SK-N-SH (cell line): Measurements from ENCODE around the gene RGS11. TPM values are rescaled to one million over a fixed set of nuclear protein-coding genes. Genes with fewer than 3 reads are reported as not detected.

Experiments used
- CTCF ChIA-PET: fragments of 300-600, 350-600 bp; formaldehyde crosslinking; extraction: SDS; loops from one replicate; lab custom pipeline; 2021; lab: Yijun Ruan, JAX
- POLR2A ChIA-PET: fragments of 350-600 bp; sonication (Branson Sonifier 250); formaldehyde crosslinking; extraction: SDS; loops from one replicate; lab custom pipeline; 2020; ENCODE audit warnings: antibody characterized with exemption, inconsistent platforms; lab: Yijun Ruan, JAX
- DNase-seq: peaks from one replicate; pipeline ENCODE4 v3.0.0; 2012
- H2AFZ ChIP-seq: fragments of 200-600 bp; sonication (generic); 2 replicates; pipeline ENCODE4 v1.8.1; 2016; ENCODE audit warnings: antibody characterized with exemption, mild to moderate bottlenecking, low read depth
- H3F3A ChIP-seq: fragments of 200-600 bp; sonication (generic); replicated peaks from 2 replicates; pipeline ENCODE3; 2016; ENCODE audit warnings: antibody characterized with exemption, mild to moderate bottlenecking; ENCODE audit not compliant: insufficient read depth
- H3K27ac ChIP-seq, 2 experiments: fragments of 200-500 bp in 1 of 2; fragments of 200-600 bp in 1 of 2; sonication (Bioruptor generic) in 1 of 2; sonication (generic), shearing (Covaris generic) in 1 of 2; 2 replicates each; pipeline versions ENCODE4 v1.5.1 to v1.6.1; 2014 to 2016; ENCODE audit warnings: low read depth in 2 of 2, inconsistent platforms in 1 of 2, low read length in 1 of 2, mild to moderate bottlenecking in 1 of 2, mixed read lengths in 1 of 2
- H3K27me3 ChIP-seq: fragments of 200-600 bp; sonication (generic), shearing (Covaris generic); 2 replicates; pipeline ENCODE4 v1.6.1; 2016; ENCODE audit warnings: mixed run types; ENCODE audit not compliant: insufficient read depth
- H3K36me3 ChIP-seq, 2 experiments: fragments of 200-500 bp in 1 of 2; fragments of 200-600 bp in 1 of 2; sonication (Bioruptor generic) in 1 of 2; sonication (generic) in 1 of 2; replicated peaks in 1 of 2; 2 replicates each; pipeline versions ENCODE3 to v1.5.1; 2014 to 2016; ENCODE audit warnings: low read length in 1 of 2, mild to moderate bottlenecking in 1 of 2; ENCODE audit not compliant: insufficient read depth in 2 of 2, control insufficient read depth in 1 of 2
- H3K4me1 ChIP-seq, 2 experiments: fragments of 200-500 bp in 1 of 2; fragments of 200-600 bp in 1 of 2; sonication (Bioruptor generic) in 1 of 2; sonication (generic), shearing (Covaris generic) in 1 of 2; 2 replicates each; pipeline versions ENCODE4 v1.5.1 to v1.6.1; 2014 to 2016; ENCODE audit warnings: low read depth in 1 of 2, low read length in 1 of 2, mixed run types in 1 of 2; ENCODE audit not compliant: insufficient read depth in 2 of 2, control insufficient read depth in 1 of 2
- H3K4me2 ChIP-seq: fragments of 200-600 bp; sonication (generic), shearing (Covaris generic); 2 replicates; pipeline ENCODE4 v1.6.1; 2017; ENCODE audit warnings: mixed run types
- H3K4me3 ChIP-seq, 2 experiments: fragments of 200-500 bp in 1 of 2; fragments of 200-600 bp in 1 of 2; sonication (Bioruptor generic) in 1 of 2; sonication (generic), shearing (Covaris generic) in 1 of 2; 2 replicates each; pipeline versions ENCODE4 v1.5.1 to v1.8.1; 2014 to 2016; ENCODE audit warnings: low read depth in 2 of 2, inconsistent platforms in 1 of 2, low read length in 1 of 2, mild to moderate bottlenecking in 1 of 2, mixed read lengths in 1 of 2, moderate library complexity in 1 of 2
- H3K79me2 ChIP-seq: fragments of 200-600 bp; sonication (generic); 2 replicates; pipeline ENCODE4 v1.8.1; 2017; ENCODE audit warnings: mild to moderate bottlenecking; ENCODE audit not compliant: insufficient read depth
- H3K9ac ChIP-seq: fragments of 200-600 bp; sonication (generic); 2 replicates; pipeline ENCODE4 v1.6.1; 2017; ENCODE audit warnings: mixed run types
- H3K9me2 ChIP-seq: fragments of 200-600 bp; sonication (generic); 2 replicates; pipeline ENCODE4 v1.6.1; 2017; ENCODE audit warnings: mixed run types
- H3K9me3 ChIP-seq: fragments of 200-600 bp; sonication (generic); 2 replicates; pipeline ENCODE4 v1.6.1; 2017; ENCODE audit warnings: mixed run types, mild to moderate bottlenecking, moderate library complexity
- H4K20me1 ChIP-seq: fragments of 200-600 bp; sonication (generic); 2 replicates; pipeline ENCODE4 v1.6.1; 2017; ENCODE audit warnings: mild to moderate bottlenecking, mixed run types; ENCODE audit not compliant: insufficient read depth
- CTCF ChIP-seq: fragments of 200-600 bp; sonication (generic); IDR thresholded peaks from 2 replicates; pipeline ENCODE4 v1.6.1; 2017; ENCODE audit warnings: antibody characterized with exemption, mild to moderate bottlenecking, moderate library complexity
- ELF1 ChIP-seq: IDR thresholded peaks from 2 replicates; pipeline ENCODE4 v1.4.0; 2012
- EZH2phosphoT487 ChIP-seq: fragments of 200-600 bp; sonication (generic); IDR thresholded peaks from 2 replicates; pipeline ENCODE4 v1.6.1; 2017; ENCODE audit warnings: low read depth, mixed run types, mild to moderate bottlenecking, antibody characterized with exemption, moderate library complexity, borderline replicate concordance
- GABPA ChIP-seq: IDR thresholded peaks from 2 replicates; pipeline ENCODE4 v1.4.0; 2012; ENCODE audit warnings: low read depth, mild to moderate bottlenecking
- GATA2 ChIP-seq: sonication (generic); formaldehyde crosslinking; IDR thresholded peaks from 2 replicates; pipeline ENCODE4 v1.5.0; 2020; ENCODE audit warnings: mild to moderate bottlenecking, missing genetic modification reagents
- JUND ChIP-seq: IDR thresholded peaks from 2 replicates; pipeline ENCODE4 v1.4.0; 2012
- NFIC ChIP-seq: IDR thresholded peaks from 2 replicates; pipeline ENCODE4 v1.4.0; 2012; ENCODE audit warnings: borderline replicate concordance
- POLR2AphosphoS5 ChIP-seq: IDR thresholded peaks from 2 replicates; pipeline ENCODE4 v1.6.1; 2012; ENCODE audit warnings: low read depth, low read length
- RCOR1 ChIP-seq: fragments of 150-350 bp; IDR thresholded peaks from 2 replicates; pipeline ENCODE4 v1.6.1; 2017; ENCODE audit warnings: antibody characterized with exemption, low read length
- RFX5 ChIP-seq: IDR thresholded peaks from 2 replicates; pipeline ENCODE4 v1.6.1; 2012; ENCODE audit warnings: mild to moderate bottlenecking, improper control_type of control experiment, low read length
- RXRA ChIP-seq: IDR thresholded peaks from 2 replicates; pipeline ENCODE4 v1.4.0; 2012; ENCODE audit warnings: low read depth, mild to moderate bottlenecking, borderline replicate concordance
- SIN3A ChIP-seq: IDR thresholded peaks from 2 replicates; pipeline ENCODE4 v1.6.1; 2012; ENCODE audit warnings: low read depth, mild to moderate bottlenecking, low read length, moderate library complexity, borderline replicate concordance
- TAF1 ChIP-seq: IDR thresholded peaks from 2 replicates; pipeline ENCODE4 v1.6.1; 2012; ENCODE audit warnings: low read depth, mild to moderate bottlenecking, low read length, moderate library complexity, borderline replicate concordance
- TCF12 ChIP-seq: IDR thresholded peaks from 2 replicates; pipeline ENCODE4 v1.4.0; 2012
- TEAD4 ChIP-seq: IDR thresholded peaks from 2 replicates; pipeline ENCODE4 v1.4.0; 2012; ENCODE audit warnings: mild to moderate bottlenecking, borderline replicate concordance; ENCODE audit not compliant: insufficient read depth
- USF1 ChIP-seq: IDR thresholded peaks from 2 replicates; pipeline ENCODE4 v1.4.0; 2012; ENCODE audit warnings: low read depth, borderline replicate concordance
- YY1 ChIP-seq: IDR thresholded peaks from 2 replicates; pipeline ENCODE4 v1.4.0; 2012; ENCODE audit warnings: low read depth, mild to moderate bottlenecking
- WGBS: methylation state at CpG from one replicate; pipeline ENCODE4 v1.1.6; 2017; ENCODE audit warnings: low lambda C conversion rate; 5-methylcytosine and 5-hydroxymethylcytosine counted together
- polyA plus RNA-seq, 3 experiments: library from polyadenylated mRNA; depleted of rRNA; stranded (reverse); fragments of >200 nt; gene quantifications; 2 replicates each; pipeline ENCODE4 v1.2.3, GENCODE V29; 2012
- TF ChIP-seq, protein P1 (sequence below): IDR thresholded peaks from 2 replicates; pipeline ENCODE4 v1.4.0; 2012; ENCODE audit warnings: low read depth, borderline replicate concordance
- TF ChIP-seq, protein P2 (sequence below): IDR thresholded peaks from 2 replicates; pipeline ENCODE4; 2012

Gene RGS11
- polyA plus RNA-seq, 1 of the 3 experiments (the other 2 are of a cell fraction): 9.8 TPM

DNA sequence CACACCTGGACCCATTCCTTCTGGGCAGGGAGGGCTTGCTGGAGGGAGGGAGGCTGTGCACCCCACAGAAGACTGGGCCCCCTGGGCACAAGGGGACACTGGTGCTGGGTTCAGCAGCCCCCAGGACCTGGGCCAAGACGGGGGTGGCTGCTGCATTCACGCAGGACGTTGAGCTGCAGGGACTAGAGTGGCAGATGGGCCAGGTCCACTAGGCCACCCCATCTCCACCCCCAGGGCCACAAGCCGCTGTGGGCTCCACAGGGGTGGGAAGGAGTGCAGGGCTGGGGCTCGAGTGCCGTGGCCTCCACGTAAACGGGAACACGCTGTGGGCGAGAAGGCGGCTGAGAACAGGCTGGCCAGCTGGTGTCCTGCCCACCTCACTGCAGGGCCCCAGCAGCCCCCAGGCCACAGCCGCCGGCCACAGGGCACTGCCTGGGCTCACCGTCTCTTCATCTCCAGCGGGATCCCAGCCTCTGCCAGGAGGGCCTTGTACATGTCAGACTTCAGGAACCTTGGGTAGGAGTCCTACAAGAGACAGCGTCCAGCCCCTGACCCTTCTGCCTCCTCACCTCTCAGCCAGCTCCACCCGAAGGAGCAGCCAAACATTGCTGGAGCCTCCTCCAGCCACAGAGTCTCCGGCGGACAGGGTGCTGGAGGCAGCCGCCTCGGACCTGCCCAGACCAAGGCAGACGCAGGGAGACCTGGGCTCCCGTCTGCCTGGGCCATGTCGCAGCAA is 6.5 kb downstream of the RGS11 start:
- no peaks in the 10 kb centered on the region for H3K27me3 ChIP-seq
- POLR2A ChIA-PET: no interaction called here
- H4K20me1 ChIP-seq: no peaks in the 10 kb centered on the region
- no peak overlapping the region for H3K4me3 ChIP-seq
- H3K4me2 ChIP-seq: no peak overlapping the region
- peaks cover 0 to 8% of the 10 kb centered on the region in 2 experiments; a peak in 1 of 4 replicates for H3K4me1 ChIP-seq
- peaks cover 0 to 8% of the 10 kb centered on the region in 2 experiments for H3K36me3 ChIP-seq
- H3K9me2 ChIP-seq: no peaks in the 10 kb centered on the region
- no peaks in the 10 kb centered on the region for H3F3A ChIP-seq
- DNase-seq: no peak
- TF ChIP-seq RCOR1 (no peak), SIN3A (no peak), JUND (no peak), RFX5 (no peak), EZH2phosphoT487 (no peak), TAF1 (no peak), POLR2AphosphoS5 (no peak), ELF1 (no peak), CTCF (no peak), YY1 (no peak), TCF12 (no peak), GABPA (no peak)
- H2AFZ ChIP-seq: no peak overlapping the region
- H3K9me3 ChIP-seq: no peaks in the 10 kb centered on the region
- 85% methylated on average over 6 of the region's 24 CpGs for WGBS
- H3K27ac ChIP-seq: no peak overlapping the region
- H3K79me2 ChIP-seq: no peaks in the 10 kb centered on the region
- CTCF ChIA-PET: interaction anchor here (1.3 kb wide), 1 partner anchor 93 kb away, joined by 3 read pairs; no protein-coding TSS in a partner anchor
- no peak overlapping the region for H3K9ac ChIP-seq

- Histone ChIP-seq H3K27ac (no peak overlapping the region), H3K9ac (no peak overlapping the region), H4K20me1 (no peaks in the 10 kb centered on the region), H3K9me3 (no peaks in the 10 kb centered on the region), H3K4me2 (no peak overlapping the region), H3K4me3 (no peak overlapping the region), H3K4me1 (peaks cover 0 to 8% of the 10 kb centered on the region in 2 experiments; a peak in 1 of 4 replicates), H3K36me3 (peaks cover 0 to 16% of the 10 kb centered on the region in 2 experiments), H3K9me2 (no peaks in the 10 kb centered on the region), H3K27me3 (no peaks in the 10 kb centered on the region), H3F3A (no peaks in the 10 kb centered on the region), H3K79me2 (no peaks in the 10 kb centered on the region), H2AFZ (no peak overlapping the region)
- ChIA-PET CTCF (interaction anchor here (1.3 kb wide), 1 partner anchor 94 kb away, joined by 3 read pairs; no protein-coding TSS in a partner anchor), POLR2A (interaction anchor here (0.6 to 0.7 kb wide), 2 partner anchors 12 to 162 kb away, joined by 3 read pairs; partner anchors contain the start of gene ARHGDIG)
- 59% methylated on average over 40 of the region's 40 CpGs for WGBS
- no peak for DNase-seq
- TF ChIP-seq RCOR1 (no peak), NFIC (no peak), GABPA (no peak), USF1 (no peak), SIN3A (no peak), RXRA (no peak), GATA2 (CRISPR knock-in tag) (no peak), RFX5 (no peak), TEAD4 (no peak)
- TF ChIP-seq, protein P1, sequence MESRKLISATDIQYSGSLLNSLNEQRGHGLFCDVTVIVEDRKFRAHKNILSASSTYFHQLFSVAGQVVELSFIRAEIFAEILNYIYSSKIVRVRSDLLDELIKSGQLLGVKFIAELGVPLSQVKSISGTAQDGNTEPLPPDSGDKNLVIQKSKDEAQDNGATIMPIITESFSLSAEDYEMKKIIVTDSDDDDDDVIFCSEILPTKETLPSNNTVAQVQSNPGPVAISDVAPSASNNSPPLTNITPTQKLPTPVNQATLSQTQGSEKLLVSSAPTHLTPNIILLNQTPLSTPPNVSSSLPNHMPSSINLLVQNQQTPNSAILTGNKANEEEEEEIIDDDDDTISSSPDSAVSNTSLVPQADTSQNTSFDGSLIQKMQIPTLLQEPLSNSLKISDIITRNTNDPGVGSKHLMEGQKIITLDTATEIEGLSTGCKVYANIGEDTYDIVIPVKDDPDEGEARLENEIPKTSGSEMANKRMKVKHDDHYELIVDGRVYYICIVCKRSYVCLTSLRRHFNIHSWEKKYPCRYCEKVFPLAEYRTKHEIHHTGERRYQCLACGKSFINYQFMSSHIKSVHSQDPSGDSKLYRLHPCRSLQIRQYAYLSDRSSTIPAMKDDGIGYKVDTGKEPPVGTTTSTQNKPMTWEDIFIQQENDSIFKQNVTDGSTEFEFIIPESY: no peak
- TF ChIP-seq, protein P2, sequence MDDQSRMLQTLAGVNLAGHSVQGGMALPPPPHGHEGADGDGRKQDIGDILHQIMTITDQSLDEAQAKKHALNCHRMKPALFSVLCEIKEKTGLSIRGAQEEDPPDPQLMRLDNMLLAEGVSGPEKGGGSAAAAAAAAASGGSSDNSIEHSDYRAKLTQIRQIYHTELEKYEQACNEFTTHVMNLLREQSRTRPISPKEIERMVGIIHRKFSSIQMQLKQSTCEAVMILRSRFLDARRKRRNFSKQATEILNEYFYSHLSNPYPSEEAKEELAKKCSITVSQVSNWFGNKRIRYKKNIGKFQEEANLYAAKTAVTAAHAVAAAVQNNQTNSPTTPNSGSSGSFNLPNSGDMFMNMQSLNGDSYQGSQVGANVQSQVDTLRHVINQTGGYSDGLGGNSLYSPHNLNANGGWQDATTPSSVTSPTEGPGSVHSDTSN: no peak
Measured at GRCh38 chr16:268141-269053, 7.3 kb downstream of the RGS11 start.
